HG03175 (cell line): ENCODE measurements around the gene GRK5.

Experiments used
- ATAC-seq: cut with Tn5 transposase; IDR thresholded peaks from one replicate; pipeline ENCODE4 v1.9.1; 2021; ENCODE audit warnings: mild to moderate bottlenecking, moderate library complexity; ENCODE audit not compliant: unreplicated experiment

The GRK5 gene

GRCh38 chr10:119415121-119415520 lies 207.8 kb downstream of the GRK5 start:
- no peak for ATAC-seq

- no peak for ATAC-seq
These were observed 208.4 kb downstream of the GRK5 start for GRCh38 chr10:119415536-119416503.

DNA sequence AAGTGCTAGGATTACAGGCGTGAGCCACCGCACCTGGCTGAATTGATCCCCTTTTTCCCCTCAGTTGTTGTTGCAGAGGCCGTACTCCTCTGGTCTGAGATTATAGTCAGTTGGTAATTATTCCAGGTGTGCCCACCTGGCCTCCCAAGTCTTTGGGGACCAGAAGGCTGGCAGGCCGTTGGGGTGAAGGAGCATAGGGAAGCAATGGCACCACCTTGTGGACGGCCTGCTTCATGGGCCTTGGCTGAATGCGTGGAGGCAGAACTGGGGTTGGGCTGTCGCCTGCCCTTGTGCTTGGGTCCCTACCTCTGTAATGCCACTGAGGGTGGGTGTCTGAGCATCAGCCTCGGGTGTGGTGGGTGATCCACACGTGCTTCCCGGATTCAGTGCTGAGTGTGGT lies 209.5 kb downstream of the GRK5 start:
- ATAC-seq = no peak

- no peak for ATAC-seq
These were observed 210.5 kb downstream of the GRK5 start for GRCh38 chr10:119417852-119418251.

- no peak for ATAC-seq
These were observed 211.0 kb downstream of the GRK5 start for GRCh38 chr10:119418362-119418761.

GRCh38 chr10:119419931-119420330 lies 212.6 kb downstream of the GRK5 start:
- no peak for ATAC-seq

DNA sequence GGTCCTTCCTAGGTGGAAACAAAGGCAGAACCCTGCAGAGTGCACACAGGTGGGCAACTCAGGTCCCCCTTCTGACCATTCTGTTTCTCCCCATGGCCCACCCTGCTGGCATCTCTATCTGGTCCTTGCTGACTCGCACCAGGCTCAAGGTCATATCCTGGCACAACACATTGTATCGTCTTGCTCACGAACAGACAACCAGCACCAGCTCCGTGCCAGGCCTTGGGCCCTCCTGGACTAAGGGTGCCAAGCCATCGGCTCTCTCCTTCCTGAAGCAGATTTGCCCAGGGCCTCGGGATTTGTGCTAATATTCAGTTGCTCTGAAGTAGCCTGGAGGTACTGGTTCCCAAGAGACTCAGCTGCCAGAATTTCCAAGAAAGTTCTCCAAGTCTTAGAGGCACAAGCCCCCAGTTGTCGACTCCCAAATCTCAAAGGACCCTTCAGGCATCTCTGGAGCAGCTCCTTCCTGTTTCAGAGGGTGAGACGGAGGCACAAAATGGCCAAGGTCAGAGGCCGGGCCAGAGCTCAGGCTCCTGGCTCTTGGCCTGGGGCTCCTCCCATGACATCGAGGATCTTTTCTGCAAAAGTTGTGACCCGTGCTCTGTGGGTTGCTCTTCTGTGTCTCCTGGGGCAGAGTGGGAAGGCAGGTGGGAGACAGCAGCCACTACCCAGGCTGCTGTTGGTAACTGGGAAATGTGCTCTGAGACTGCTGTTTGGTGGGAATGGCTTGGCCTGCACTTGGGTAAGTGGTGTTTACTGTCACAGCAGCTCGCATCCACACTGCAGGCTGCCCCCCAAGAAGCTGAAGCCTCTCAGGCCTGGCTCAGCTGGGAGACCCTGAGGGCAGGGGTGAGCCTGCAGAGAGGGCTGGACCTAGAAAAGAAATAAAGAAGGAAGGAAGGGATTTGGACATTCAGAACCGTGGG lies 213.8 kb downstream of the GRK5 start:
- no peak for ATAC-seq

DNA sequence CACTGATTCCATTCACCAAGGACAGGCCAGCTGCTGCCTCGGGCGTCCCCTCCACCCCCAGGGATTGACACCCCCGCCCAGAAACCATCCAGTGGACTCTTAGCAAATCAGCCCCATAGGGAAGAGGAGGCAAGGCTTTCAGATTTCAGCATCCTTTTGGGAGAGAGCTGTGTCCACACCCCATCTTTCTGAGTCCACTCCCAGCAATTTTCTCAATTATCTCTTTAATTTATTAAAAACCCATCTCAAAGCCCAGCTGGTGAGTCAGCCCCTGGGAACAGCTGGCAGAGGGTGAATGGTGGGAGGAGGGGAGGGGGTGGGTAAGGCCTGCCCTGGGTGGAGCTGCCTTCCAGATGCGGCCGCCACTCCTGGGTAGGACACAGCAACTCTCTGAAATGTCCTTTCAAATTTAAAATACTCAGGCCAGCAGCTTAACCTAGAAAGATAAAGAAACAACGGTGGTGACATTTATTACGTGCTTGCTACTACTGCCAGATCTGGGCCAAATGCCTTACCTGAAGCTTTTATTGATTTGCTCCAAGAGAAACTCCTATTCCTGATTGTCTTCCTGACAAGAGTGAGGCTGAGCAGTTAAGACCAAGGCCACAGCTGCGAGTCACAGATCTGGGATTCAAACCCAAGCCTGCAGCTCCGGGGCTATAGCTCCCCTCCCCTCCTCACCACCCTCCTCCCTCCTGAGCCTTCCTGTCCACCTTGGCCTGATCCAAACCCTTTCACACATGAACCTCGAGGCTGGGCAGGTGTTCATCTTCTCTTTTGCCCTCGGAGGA lies 214.7 kb downstream of the GRK5 start:
- ATAC-seq = no peak

- no peak for ATAC-seq
These were observed 215.5 kb downstream of the GRK5 start for GRCh38 chr10:119422682-119423509.

DNA sequence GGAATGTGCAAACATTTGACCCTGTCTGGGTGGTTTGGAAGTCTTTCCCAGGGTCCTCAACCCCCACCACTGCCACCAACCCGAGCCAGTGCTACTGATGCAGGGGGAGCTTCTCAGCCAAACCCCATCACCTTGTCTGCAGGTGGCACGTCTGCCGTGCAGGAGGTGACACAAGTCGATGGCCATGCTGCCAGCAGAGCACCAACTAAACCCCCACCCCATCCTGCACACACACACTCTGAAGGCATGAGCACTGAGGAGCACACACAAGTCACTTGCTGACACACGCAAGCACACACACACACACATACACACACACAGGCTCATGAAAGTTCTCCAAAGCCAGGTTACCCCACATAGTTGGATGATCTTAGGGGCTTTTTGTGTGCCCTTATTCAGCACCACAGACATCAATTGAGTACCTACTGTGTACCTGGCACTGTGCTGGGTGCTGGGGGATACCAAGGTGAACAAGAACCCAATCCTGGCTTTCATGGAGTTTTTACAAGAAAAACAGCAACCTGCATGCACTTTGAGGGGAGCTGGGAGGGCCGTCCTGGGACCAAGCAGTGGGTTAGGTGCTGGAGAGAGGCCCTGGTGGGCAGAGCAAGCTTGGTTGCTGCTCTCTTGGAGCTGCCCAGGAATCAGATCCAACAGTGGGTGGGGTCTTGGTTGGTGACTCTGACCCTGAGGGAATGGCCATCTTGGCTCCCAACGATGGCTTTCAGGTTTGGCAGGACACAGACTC lies 216.3 kb downstream of the GRK5 start:
- ATAC-seq = no peak

- no peak for ATAC-seq
These were observed 217.0 kb downstream of the GRK5 start for GRCh38 chr10:119424258-119424975.

DNA sequence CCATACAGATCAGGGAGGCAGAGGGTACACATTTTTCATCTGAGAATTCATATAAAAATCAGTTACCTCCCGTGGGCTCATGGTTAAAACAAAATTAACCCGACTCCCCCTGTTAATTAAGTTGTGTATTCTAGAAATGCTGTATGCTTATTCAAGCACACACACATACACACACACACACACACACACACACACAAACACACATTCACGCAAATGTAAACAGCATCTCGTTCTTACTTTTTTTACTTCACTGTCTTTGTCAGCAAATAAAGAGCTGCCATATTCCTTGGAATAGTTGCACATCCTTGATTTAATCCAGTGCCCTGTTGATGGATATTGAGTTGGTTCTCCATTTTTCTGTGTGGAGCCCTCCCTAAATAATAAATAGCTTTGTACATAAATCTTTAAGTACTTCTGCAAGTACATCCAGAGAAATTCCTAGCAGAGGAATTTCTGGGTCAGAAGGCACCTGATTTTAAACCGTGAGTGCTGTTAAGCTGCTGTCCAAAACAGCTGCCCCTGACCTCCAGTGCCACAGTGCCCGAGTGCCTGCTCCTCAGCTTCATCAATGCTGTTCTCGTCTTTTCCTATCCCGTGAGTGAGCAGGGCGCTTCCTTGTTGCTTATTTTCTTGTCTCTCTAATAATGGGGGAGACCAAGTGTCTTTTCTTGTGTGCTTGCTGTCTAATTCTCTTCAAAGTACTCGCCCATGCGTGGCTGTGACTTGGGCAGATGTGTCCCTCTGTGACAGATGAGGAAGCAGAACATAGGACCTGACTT lies 217.9 kb downstream of the GRK5 start:
- ATAC-seq = no peak

GRCh38 chr10:119425881-119426170 lies 218.5 kb downstream of the GRK5 start:
- no peak for ATAC-seq

DNA sequence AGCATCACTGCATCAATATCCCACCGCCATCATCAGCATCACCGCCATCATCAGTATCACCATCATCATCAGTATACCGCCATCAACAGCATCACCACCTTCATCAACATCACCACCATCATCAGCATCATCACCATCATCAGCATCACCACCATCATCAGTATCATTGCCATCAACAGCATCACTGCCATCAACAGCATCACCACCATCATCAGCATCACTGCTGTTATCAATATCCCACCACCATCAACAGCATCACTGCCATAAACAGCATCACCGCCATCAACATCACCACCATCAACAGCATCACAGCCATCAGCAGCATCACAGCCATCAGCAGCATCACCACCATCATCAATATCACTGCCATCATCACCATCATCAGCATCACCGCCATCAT lies 219.3 kb downstream of the GRK5 start:
- ATAC-seq = no peak

DNA sequence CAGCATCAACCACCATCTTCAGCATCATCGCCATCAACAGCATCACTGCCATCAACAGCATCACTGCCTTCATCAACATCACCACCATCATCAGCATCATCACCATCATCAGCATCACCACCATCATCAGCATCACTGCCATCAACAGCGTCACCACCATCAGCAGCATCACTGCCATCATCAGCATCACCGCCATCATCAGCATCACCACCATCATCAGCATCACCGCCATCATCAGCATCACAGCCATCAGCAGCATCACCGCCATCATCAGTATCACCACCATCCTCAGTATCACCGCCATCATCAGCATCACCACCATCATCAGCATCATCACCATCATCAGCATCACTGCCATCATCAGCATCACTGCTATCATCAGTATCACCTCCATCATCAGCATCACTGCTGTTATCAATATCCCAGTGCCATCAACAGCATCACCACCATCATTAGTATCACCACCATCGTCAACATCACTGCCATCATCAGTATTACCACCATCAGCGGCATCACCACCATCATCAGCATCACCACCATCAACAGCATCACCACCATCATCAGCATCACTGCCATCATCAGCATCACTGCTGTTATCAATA lies 220.0 kb downstream of the GRK5 start:
- no peak for ATAC-seq

- no peak for ATAC-seq
These were observed 221.4 kb downstream of the GRK5 start for GRCh38 chr10:119428789-119429188.

DNA sequence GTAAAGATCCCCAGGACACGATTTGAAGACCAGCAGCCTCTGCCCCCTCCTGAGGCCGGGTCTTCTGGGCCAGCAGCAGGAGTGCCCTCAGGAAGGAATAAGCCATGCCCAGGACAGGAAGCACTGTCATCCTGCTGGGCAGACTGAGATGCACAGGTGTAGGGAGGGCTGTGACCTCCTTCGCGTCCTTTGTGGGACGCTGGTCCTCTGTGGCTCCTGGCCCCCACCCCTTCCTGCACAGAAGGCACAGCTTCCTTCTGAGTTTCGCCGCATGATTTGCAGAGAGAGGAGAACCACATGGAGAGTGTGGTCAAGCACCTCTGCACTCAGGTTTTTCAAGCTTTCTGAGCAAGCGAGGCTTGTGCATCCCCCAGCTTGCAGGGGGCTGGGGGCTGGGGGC lies 222.4 kb downstream of the GRK5 start:
- ATAC-seq = no peak
